ENCODE measurements around the gene PRKAG2. TPM values are rescaled to one million over a fixed set of nuclear protein-coding genes. Genes with fewer than 3 reads are reported as not detected.
"Not testable (repeated sequence)": the region's sequence is repeated elsewhere in the genome, so short reads cannot be mapped to it uniquely, and the experiment has no call there.

The PRKAG2 gene
- total RNA-seq, 1 experiment from 2014 or later = 18.9 TPM

DNA sequence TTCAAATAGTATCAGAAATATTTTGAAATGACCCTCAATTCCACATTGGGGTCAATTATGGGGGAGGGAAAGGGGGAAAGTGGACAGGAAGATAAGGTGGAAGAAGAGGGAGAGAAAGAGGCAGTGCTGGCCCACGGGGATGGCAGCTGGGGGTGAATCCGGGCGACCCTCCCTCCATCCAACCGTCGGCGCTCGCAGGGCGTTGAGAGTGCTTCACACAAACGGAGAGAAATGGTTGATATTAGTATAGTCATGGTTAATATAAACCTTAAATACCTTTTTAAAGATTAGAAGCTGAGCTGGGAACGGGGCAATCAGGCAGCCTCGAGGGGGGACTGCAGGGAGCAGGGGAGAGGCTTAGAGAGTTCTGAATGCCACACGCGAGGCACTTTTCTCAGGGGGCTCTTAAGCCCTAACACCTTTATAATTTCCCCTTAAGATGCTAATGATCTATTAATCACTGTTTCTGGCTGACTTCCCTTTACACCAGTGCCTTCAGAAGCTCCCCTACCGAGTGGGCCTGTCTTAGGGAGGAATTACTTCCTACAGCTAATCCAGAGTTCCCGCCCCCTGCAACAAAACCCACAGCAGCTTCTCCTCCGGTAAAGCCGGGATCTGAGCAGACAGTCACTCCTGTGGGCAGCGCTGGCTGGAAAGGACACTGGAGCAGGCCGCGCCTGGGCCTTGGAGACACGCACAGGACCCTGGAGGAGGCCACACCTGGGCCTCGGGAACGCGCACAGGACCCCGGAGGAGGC, 39.5 kb downstream of the PRKAG2 start:
- DNase-seq (ENCODE audit: low read depth) = no peak

GRCh38 chr7:151836927-151837205, 40.0 kb downstream of the PRKAG2 start:
- DNase-seq (ENCODE audit: low read depth) = no peak

GRCh38 chr7:151836191-151836926, 40.6 kb downstream of the PRKAG2 start:
- DNase-seq (ENCODE audit: low read depth) = no peak

DNA sequence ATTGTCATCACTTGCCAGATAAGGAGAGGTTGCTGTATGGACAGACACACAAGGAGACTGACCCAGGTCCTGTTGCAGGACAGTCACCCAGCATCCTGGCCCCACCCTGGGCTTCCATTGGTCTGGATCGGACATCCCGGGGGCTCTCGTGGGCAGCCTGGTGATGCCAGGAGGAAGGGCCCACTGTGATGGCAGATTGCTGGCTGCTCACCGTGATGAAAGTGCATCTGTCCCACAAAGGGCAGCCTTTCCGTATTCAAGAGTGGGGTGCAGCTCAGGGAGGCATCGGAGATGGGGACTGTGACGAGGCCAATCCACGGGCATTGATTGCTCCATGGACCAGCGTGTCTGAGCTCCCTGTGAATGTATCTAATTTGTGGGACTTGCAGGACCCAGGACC, 41.3 kb downstream of the PRKAG2 start:
- DNase-seq (ENCODE audit: low read depth) = no peak

DNA sequence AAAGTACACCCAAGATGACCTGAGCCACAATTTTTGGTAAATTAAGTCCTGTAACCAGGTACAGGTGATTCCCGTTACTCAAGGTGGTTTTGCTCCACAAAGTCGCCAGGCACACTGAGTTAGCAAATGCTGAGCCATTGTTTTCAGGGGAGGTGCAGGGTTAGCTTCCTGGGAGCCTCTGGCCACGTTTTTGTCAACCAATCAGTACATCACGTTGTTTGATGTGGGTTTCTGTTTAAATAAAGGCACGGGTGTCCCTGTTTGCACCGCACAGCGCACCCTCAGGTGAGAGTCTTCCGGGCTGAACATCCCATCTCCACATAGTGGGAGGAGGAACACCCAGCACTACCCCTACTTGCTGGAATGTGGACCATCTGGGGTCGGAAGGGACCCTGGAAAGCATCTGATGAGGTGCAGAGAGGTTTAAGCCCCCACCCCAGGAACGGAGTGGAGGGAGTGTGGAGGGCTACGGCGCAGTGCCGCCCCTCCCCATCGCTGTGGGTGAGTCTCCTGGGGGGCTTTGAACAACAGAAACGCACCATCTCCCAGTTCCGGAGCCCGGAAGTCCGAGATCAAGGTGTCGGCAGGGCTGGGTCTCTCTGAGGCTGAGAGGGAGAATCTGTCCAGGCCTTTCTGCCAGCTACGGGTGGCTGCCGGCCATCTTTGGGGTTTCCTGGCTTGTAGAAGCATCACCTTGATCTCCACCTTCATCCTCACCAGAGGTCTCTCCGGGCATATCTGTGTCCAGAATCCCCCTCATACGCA, 42.5 kb downstream of the PRKAG2 start:
- DNase-seq (ENCODE audit: low read depth) = no peak

- DNase-seq (ENCODE audit: low read depth) = no peak
These were observed 43.2 kb downstream of the PRKAG2 start for GRCh38 chr7:151833691-151834090.

GRCh38 chr7:151833213-151833651, 43.7 kb downstream of the PRKAG2 start:
- DNase-seq (ENCODE audit: low read depth) = no peak

- DNase-seq (ENCODE audit: low read depth) = no peak
These were observed 44.3 kb downstream of the PRKAG2 start for GRCh38 chr7:151832656-151833055.

DNA sequence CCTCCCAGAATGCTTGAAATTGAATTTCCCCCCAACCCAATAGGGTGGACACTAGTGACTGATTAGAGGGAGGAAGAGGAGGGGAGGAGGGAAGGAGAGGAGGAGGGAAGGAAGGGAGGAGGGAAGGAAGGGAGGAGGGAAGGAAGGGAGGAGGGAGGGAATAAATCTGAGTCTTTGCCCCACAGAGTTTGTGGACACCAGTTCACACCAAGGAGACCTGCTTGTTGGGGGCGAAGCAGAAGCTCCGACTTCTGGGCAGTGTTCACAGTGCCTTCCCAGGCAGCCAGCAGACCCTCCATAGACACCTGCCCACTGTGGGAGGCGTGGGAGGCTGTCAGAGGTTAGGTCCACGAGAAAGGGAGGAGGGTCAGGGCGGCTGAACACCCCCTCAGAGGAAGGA, 44.8 kb downstream of the PRKAG2 start:
- DNase-seq (ENCODE audit: low read depth) = no peak

GRCh38 chr7:151831606-151832005, 45.3 kb downstream of the PRKAG2 start:
- DNase-seq (ENCODE audit: low read depth) = no peak

GRCh38 chr7:151830121-151830830, 46.6 kb downstream of the PRKAG2 start:
- no peak for DNase-seq (ENCODE audit: low read depth)

GRCh38 chr7:151829707-151830106, 47.2 kb downstream of the PRKAG2 start:
- no peak for DNase-seq (ENCODE audit: low read depth)

DNA sequence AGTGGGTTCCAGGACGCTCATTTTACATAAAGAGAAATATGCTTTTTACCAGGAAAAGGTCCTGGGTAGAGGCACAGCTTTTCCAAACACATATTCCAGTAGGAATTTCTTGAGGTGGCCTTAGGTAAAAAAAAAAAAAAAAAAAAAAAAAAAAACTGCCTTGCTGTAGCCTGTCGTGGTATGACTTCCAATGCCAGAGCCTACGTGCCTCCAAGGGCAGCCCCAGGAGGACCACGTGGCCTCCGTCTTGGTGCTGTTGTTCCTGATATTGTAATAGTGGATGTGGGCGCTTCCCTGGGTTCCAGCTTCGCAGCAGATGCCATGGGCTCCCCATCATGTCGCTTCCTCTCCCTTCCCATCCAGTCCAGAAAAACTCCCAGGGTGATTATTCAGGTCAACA, 49.3 kb downstream of the PRKAG2 start:
- DNase-seq (ENCODE audit: low read depth) = no peak

DNA sequence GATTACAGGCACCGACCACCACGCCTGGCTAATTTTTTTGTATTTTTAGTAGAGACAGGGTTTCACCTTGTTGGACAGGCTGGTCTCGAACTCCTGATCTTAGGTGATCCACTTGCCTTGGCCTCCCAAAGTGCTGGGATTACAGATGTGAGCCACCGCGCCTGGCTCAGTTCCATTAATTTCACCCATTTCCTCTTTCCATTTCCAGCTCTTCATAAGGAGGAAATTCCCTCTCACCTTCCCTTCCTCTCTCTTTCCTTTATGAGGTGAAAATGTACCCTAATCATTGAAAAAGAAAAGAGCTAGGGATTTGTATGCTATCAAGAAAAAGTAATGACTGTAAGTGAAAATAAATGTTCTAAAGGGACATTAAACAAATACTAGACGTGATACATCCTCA, 50.6 kb downstream of the PRKAG2 start:
- DNase-seq (ENCODE audit: low read depth) = not testable (repeated sequence)

- DNase-seq (ENCODE audit: low read depth) = no peak
These were observed 51.2 kb downstream of the PRKAG2 start for GRCh38 chr7:151825721-151826120.

DNA sequence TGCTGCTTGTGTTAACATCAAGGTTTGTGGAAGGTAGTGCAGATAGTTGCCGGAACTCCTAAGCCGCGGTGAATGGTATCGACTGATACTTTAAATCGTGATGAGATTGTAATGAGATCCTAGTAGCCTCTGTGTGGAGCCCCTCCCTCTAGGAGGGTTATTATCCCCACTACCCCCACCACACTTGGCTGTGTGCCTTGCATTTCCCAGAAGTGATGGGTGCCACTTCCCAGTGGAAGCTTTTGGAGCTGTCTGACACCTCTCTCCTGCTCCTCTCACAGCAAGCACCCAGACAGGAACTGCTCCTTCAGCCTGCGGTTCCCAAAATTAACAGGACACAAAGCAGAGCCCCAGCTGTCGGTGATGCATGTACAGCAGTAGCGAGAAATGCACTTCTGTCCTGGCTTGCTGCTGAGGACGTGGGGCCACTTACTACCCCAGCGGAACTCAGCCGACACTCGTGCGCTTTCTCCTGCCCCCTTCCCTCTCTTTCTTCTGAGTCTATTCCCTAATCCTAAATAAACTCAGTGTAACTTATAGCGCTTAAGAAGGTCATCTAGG, 52.5 kb downstream of the PRKAG2 start:
- DNase-seq (ENCODE audit: low read depth) = no peak

DNA sequence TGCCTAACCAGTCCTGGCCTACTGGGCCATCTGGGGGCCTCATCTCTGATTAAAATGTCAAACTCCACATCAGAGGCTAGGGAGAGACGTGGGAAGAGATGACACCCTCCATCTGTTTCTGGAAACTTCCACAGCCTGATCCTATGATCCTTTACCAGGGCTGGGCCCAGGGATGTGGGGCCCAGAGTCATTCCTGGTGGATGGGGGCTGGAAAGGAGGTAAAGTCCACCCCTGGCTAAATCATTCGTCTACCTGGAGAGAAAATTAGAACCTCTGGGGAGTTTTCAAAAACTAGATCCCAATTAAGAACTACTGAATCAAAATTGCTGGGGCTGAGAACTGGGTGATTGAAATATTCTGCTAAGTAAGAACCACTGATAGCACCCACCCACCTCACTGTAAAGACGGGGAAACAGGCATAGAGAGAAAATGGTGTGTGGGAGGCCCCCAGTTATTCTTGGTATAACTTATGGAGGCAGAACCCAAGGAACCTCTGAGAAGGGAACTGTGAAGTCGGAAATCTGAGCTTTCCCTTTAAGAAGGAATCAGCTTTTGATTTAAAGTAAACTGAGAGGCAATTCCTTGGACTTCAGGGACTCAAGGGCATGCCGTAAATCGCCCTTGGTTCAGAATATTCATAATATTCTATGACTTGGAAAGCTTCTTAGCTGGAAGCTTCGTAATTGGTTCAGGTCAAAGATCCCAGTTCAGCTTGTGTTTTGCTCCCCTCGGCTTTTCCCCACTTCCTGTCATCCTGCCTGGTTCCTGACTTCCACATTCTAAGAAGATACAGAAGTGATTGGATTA, 53.1 kb downstream of the PRKAG2 start:
- no peak for DNase-seq (ENCODE audit: low read depth)

DNA sequence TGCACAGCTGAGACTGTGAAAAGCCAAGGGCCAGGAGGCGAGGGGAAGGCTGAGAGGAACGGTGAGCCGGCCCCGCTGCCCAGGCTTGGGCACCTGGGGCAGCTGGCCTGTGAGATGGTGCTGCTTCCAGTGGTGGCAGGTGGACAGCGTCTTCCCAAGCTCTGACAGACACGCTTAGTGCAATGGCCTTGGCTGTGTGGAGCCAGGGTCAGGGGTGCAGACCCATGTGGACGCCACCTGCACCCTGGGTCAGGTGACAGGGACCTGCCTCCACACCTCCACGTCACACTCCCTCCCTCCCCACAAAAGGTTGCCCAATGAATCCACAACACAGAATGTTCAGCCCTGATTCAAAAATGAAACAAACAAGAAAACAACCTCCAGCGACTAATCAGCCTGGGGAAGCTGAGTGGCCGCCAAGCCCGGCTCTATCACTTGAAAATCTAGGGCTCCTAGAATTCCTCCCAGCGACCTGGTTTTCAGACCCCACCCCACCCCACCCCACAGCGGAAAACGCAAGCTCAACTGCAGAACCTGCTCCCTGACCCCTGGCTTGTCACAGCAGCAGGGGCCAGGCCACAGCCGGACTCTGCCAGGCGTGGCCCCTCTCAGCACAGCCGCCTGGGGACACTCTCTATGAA, 54.3 kb downstream of the PRKAG2 start:
- no peak for DNase-seq (ENCODE audit: low read depth)

DNA sequence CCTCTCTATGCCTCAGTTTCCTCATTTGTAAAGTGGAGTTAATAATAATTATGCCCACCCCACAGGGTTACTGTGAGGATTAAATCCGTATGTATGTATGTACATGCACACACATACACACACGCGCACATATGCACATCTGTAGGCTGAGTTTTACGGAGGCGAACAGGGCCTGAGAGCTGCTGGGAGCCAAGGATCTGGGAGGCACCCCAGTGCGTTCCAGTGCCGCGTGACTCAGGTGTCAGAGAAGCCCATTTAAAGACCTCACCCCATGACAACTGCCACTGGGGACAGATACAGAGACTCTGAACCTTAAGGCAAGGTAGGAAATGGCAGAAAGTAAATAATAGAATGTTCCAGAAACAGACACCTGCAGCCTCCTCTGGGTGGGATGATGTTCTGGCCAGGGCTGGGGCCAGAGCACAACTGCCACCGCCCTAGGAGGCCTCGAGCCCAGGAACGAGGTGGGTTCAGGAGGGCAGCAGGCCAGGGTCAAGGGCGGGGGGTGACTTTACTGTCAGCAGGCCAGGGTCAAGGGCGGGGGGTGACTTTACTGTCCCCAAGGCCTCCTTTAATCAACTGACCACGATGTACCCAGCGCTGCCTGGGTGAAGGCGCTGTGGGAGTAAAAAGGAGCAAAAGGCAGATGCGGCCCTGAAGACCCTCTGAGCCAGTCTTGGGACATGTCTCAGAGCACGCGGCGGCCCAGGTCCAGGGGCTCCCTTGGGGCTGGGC, 54.9 kb downstream of the PRKAG2 start:
- DNase-seq (ENCODE audit: low read depth) = no peak

All from HT1080 (cell line).